Limb (tissue), 2 donors: ENCODE measurements around the gene ZDHHC5.
"Not testable (repeated sequence)": the region's sequence is repeated elsewhere in the genome, so short reads cannot be mapped to it uniquely, and the experiment has no call there.

Source experiments
- DNase-seq, 2 donors: peaks; one replicate each; pipeline ENCODE4 v3.0.0-alpha.2; 2016; ENCODE audit errors: extremely low spot score in 2 of 2

ZDHHC5 gene

GRCh38 chr11:57644748-57645688 is 22.9 kb upstream of the ZDHHC5 start:
- DNase-seq: peak; percentile 70 to 87

GRCh38 chr11:57645689-57646085 is 22.2 kb upstream of the ZDHHC5 start:
- DNase-seq: peak in 1 of 2 donors; percentile 47

- DNase-seq: no peak
Observed at GRCh38 chr11:57646194-57646798, 21.6 kb upstream of the ZDHHC5 start.

DNA sequence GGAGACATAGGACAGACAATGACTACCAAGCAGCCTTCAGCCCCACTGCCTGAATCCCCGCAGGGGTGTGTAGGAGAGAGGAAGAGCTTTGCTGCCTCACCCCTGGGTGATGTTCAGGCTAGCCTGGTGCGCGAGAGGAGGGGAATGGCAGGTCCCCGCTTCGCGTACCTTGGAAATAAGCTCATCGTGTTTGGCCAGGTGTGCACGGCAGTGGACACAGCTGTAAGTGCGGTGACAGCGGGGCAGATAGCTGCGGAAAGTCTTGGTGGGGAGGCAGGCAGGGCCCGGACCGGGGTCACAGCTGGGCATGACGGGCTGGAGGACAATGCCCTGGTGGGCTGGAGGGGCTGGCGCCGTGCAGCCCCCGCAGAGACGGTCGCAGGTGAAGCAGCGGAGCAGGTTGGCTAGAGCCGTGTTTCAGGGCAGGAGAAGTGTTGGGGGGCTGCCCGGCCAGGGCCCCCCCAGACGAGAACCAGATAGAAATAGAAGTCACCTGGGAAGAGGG is 21.1 kb upstream of the ZDHHC5 start:
- peak in 1 of 2 donors; percentile 44 for DNase-seq

DNA sequence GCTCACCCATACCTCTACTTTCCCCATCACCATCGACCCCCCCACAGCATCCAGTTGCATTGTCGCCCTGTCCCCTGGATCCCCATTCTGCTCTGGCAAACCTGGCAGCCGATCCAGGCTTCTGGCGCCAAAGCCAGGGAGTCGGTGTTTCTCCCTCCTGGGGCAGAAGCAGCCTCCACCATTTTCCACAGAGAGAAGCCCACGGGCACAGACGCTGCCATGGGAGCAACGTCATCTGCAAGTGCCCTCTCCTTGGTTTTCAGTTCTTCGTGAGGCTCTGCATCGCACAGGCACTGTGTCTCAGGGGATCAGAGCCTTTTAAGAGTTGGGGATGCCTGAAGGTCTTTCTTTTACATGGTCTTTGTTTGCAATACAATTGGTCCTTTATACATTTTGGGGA is 20.5 kb upstream of the ZDHHC5 start:
- peak in 1 of 2 donors; percentile 53 for DNase-seq

DNA sequence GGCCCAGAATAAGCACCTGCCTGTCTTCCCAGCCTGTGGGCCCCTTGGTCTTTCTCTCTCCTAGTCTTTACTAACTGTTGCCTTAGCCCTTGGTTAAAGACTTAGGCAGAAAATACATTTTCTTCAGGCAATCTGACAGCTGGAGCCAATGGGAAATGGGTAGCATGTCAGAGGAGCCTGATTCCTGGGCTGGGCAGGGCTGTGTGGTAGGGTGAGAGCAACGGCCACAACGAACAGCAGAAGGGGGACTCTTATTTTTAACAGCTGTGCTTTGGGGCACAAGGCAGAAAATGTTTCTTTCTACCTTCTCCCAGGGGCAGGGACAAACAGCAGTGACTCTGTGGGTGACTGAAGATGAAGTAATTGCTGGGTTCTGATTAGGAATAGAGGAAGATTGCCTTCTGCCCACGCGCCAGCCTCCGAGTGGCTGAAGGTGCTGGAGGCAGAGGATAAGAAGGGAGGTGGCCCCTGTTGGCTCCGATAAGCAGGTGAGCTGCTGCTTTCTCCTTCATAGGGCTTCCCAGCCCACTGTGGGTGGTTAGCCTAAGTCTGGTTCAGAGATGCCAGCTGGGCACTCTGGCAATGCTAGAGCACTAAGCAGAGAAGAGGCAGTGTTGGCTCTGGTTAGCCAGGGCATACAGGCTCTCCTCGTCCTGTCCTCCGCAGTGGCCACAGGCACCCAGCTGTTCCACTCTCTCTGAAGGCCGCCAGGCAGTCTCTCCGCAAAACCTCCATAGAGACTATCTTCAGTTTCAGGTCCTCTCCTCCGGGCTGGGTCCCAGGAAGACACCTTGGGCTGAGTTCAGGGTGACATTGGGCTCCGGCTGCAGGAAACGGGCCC is 19.7 kb upstream of the ZDHHC5 start:
- DNase-seq: peak in 1 of 2 donors; percentile 53

GRCh38 chr11:57648801-57649735 is 18.8 kb upstream of the ZDHHC5 start:
- peak in 1 of 2 donors; percentile 68 for DNase-seq

DNA sequence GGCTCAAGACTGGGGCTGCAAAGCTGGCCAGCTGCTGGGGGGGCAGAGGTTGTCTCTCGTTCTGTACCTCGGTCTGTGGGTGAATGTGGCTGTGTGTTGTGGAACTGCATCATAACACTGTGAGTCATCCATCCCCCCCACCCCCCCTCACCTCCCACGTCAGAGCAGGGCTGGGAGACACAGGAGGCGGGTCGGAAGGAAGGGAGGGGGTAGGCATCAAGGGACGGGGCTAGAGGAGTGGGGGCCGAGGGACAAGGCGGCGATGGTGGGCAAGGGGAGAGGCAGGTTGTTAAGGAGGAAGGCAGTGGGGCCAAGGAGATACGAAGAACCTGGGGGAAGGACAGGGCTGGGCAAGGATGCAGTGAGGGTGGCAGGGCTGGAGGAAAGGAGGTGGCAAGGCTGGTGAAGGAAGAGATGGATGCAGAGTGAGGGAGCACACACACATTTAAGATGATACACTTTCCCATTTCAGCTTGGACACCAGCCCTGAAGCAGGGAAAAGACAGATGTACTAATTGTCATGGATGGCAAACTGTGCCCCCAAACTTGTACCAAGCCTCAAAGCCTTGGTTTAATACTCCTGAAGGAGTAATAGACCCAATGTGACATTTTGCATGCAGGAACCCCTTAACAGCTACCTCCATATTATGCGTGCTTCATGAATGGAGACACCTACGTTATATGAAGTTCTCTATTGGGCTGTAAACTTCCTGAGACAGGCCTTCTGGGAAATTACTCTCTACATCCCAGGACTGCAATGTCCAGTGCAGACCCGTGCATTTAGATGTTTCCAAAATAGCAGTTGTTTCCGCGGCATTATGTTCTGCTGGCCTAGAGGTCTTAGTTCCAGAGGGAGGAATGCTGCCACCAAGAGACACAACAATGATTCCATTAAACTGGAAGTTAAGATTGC is 17.8 kb upstream of the ZDHHC5 start, which contains the start of gene YPEL4:
YPEL4 (minus strand) TSS at position 87 of the 913 bp plus-strand sequence. CDS start 2,805 bp downstream, outside the sequence.
- DNase-seq: peak in 1 of 2 donors; percentile 91

DNA sequence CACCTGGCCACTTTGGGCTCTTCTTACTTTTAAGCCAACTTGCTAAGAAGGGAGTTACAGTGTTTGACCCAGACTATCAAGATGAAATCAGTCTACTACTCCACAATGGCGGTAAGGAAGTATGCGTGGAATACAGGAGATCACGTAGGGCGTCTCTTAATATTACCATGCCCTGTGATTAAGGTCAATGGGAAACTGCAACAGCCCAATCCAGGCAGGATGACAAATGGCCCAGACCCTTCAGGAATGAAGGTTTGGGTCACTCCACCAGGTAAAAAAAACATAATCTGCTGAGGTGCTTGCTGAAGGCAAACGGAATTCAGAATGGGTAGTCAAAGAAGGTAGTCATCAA is 17.2 kb upstream of the ZDHHC5 start:
- DNase-seq: no peak

GRCh38 chr11:57651408-57651807 is 16.5 kb upstream of the ZDHHC5 start:
- DNase-seq: no peak

DNA sequence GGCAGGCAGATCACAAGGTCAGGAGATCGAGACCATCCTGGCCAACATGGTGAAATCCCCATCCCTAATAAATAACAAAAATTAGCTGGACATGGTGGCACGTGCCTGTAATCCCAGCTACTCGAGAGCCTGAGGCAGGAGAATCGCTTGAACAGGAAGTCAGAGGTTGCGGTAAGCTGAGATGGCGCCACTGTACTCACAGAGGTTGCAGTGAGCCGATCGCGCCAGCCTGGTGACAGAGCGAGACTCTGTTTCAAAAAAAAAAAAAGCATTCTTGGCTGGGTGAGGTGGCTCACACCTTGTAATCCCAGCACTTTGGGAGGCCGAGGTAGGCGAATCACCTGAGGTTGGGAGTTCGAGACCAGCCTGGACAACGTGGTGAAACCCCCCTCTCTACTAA is 15.7 kb upstream of the ZDHHC5 start:
- not testable (repeated sequence) for DNase-seq

- DNase-seq: no peak
Observed at GRCh38 chr11:57652662-57653061, 15.3 kb upstream of the ZDHHC5 start.

DNA sequence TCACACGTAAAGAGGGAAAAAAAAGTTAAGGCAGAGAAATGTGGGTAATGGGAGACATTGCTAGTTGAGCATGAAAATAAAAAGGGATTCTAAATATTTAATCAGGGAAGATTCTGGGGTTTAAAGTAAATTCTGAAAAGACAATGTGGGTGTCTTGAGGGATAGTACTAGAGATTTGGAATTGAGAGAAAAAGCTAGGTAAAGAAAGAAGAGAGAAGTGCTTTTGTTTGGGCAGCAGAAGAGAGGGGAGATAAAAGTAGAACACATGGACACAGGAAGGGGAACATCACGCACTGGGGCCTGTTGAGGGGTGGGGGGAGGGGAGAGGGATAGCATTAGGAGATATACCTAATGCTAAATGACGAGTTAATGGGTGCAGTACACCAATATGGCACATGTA is 14.8 kb upstream of the ZDHHC5 start:
- DNase-seq: no peak

- DNase-seq: no peak
Observed at GRCh38 chr11:57656885-57657193, 11.1 kb upstream of the ZDHHC5 start.

- peak; percentile 98 to 99 for DNase-seq
Observed at GRCh38 chr11:57657194-57658022, 10.5 kb upstream of the ZDHHC5 start, which contains the start of gene CLP1. CLP1 (plus strand) TSS chr11:57657762; CDS start chr11:57659477, 1,715 bp downstream.

DNA sequence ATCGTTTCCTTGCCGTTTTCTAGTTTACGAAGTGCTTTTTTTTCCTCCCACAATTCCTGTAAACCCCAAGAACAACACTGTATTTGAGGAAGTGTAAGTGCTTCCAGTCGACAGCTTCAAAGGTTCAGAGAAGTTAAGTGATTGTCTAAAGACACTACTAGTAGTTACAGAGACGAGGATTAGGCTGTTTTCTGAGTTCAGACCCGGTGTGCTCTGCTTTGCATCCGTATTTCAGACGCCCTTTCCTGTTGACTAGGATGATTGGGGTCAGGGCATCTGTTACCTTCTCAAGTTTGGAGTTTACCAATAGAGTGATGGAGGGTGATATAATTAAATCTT is 9.9 kb upstream of the ZDHHC5 start:
- no peak for DNase-seq

- DNase-seq: no peak
Observed at GRCh38 chr11:57659669-57660068, 8.2 kb upstream of the ZDHHC5 start.

DNA sequence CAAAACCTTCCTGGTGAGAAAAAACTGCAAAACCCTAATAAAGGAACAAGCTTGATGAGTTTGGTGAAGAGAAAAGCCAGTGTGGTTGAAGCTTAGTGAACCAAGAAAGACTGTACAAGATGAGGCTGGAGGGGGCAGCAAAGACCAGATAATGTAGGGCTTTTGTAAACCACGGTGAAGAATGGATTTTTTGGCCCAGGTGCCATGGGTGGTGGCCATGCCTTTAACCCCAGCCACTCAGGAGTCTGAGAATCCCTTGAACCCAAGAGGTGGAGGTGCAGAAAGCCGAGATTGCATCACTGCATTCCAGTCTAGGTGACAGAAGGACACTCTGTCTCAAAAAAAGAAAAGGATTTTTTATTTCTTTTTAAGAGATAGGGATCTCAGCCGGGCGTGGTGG is 5.0 kb upstream of the ZDHHC5 start:
- DNase-seq: no peak

DNA sequence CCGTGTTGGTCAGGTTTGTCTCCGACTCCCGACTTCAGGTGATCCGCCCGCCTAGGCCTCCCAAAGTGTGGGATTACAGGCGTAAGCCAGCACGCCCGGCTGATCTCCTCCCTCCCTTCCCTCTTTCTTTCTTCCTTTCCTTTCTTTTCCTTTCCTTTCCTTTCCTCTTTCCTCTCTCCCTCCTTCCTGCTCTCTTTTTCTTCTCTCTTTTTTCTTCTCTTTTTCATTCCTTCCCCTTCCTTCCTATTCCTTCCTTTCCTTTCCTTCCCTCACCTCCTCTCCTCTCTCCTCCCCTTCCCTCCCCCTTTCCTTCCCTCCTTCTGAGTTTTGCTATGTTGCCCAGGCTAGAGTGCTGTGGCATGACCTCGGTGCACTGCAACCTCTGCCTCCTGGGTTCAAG is 3.9 kb upstream of the ZDHHC5 start:
- no peak for DNase-seq
